Thyroid gland (tissue), 4 donors: ENCODE measurements around the gene TGOLN2.

Experiments used
- CTCF ChIP-seq, 6 experiments: fragments of 200-600 bp in 3 of 6; fragments of 450-650 bp in 3 of 6; sonication (generic) in 3 of 6; IDR thresholded peaks; one replicate each; pipeline ENCODE4 v1.5.1; 2016 to 2019; ENCODE audit warnings: antibody characterized with exemption in 6 of 6, mild to moderate bottlenecking in 2 of 6, inconsistent platforms in 1 of 6, moderate library complexity in 1 of 6
- POLR2A ChIP-seq, 2 donors: fragments of 450-650 bp; IDR thresholded peaks; one replicate each; pipeline ENCODE4 v1.6.1; 2017; ENCODE audit warnings: antibody characterized with exemption in 2 of 2, mild to moderate bottlenecking in 2 of 2, moderate library complexity in 1 of 2

GRCh38 chr2:85310330-85310729 is 17.5 kb downstream of the TGOLN2 start:
- TF ChIP-seq CTCF (IDR thresholded peaks at IDR 0.05) (no peak), POLR2A (IDR thresholded peaks at IDR 0.05) (no peak)
